Measurements from ENCODE around the gene B4GALNT3. TPM values are rescaled to one million over a fixed set of nuclear protein-coding genes. Genes with fewer than 3 reads are reported as not detected.

The B4GALNT3 gene
- total and polyA plus RNA-seq, 2 of the 13 experiments (the other 11 are each of a cell fraction or from before 2014, with no cell fraction given), result 3.2 to 4.4 TPM

DNA sequence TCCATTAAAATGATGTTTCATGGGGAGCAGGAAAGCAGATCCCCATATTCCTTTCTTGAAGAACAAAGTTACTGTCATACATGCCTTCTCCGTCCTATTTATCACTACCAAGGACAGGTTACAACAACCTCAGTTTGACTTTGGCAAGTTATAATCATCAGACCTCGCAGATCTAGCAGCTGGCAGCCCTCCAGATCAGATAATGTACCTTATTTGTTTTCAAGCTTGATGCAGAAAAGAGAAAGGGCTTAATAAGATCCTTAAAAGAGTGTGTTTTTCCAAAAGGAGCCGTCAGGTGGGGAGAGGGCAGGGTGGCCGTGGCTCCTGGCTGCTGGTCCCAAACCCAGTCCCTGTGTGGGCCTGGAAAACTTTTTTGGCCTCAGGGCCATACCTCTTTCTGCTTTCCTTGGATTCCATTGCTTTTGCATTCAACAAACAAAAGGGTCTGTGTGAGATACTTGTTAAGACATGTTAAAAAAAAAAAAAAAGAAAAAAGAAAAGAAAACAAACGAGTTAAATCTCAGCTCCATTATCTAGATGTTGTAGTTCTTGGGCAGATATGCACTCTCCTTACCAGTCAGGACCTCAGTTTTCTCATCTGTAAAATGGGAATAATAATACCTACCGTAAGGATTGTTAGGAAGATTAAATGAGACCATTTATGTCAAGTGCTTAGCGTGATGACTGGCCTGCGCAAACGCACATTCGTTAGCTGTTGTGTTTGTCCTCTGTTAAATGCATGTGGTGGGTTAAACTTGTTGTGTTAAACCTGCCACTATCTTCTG, 64.6 kb downstream of the B4GALNT3 start:
- no peak for DNase-seq (ENCODE audit: low spot score)

DNA sequence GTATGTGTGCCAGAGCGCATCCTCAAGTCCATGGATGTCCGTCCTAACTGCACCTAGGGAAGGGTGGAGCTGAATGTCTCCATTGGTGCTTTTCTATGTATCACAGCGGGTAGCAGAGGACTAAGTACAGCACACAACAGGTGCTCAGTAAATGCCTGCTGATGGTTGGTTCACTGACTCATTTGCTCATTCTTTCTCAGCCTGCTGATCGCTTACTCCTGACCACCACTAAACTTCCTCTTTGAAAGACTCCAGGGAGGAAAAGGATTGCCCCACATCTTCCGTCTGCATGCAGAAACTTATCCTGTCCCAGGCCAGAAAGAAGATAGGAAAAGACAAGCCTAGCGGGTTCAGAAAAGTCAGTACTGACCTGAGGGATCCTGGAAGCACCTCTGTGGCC, 66.3 kb downstream of the B4GALNT3 start:
- Histone ChIP-seq H4K20me1 (ENCODE audit: insufficient read depth, low read length) (no peaks in the 10 kb centered on the region), H3K4me1 (ENCODE audit: insufficient read depth, low read length) (peaks cover 29% of the 10 kb centered on the region), H3K9me3 (ENCODE audit: low read length) (peaks cover 17% of the 10 kb centered on the region; the same call in 1 of the 2 replicates), H3K79me2 (ENCODE audit: insufficient read depth, low read length) (no peaks in the 10 kb centered on the region), H3K36me3 (replicated peaks in 1 of 2; ENCODE audit: control insufficient read depth in 1 of 2, insufficient read depth in 2 of 2, low read length in 2 of 2) (no peaks in the 10 kb centered on the region), H2AFZ (ENCODE audit: low read length) (no peak overlapping the region), H3K27ac (ENCODE audit: extremely low read length, insufficient read depth, low read length) (no peak overlapping the region), H3K27me3 (ENCODE audit: control insufficient read depth in 1 of 2, insufficient read depth in 2 of 2, low read length in 2 of 2) (no peaks in the 10 kb centered on the region), H3K4me3 (replicated peaks in 1 of 3; ENCODE audit: insufficient read depth in 1 of 3, low read depth in 2 of 3, low read length in 3 of 3) (no peak overlapping the region), H3K9ac (ENCODE audit: insufficient read depth, low read depth, low read length) (no peak overlapping the region), H3K4me2 (ENCODE audit: low read depth, low read length) (no peak overlapping the region)
- no peak for DNase-seq (ENCODE audit: low spot score)
- in situ Hi-C loops (cut with HindIII; ENCODE audit: extremely low pct_ligation_motif_present, low pct_unique_long_range_greater_than_20kb) (no loop called here), intact Hi-C loops (cut with micrococcal nuclease; ENCODE audit: unreplicated experiment) (no loop called here)
- WGBS (ENCODE audit: low lambda C conversion rate), result 90% methylated on average over 4 of the region's 6 CpGs
- FAIRE-seq, result no peak
- BruUV-seq (replicated peaks), result no TSS peak
- TF ChIP-seq PCBP2 (optimal IDR thresholded peaks at IDR 0.05; ENCODE audit: low read depth, low read length, poor library complexity, severe bottlenecking), result no peak
- no peak for TF ChIP-seq AGO2 (optimal IDR thresholded peaks at IDR 0.05; ENCODE audit: low read depth, low read length)
- no peak for TF ChIP-seq ZNF569 (CRISPR knock-in tag; IDR thresholded peaks at IDR 0.05; ENCODE audit: borderline replicate concordance)
- TF ChIP-seq, protein P1, sequence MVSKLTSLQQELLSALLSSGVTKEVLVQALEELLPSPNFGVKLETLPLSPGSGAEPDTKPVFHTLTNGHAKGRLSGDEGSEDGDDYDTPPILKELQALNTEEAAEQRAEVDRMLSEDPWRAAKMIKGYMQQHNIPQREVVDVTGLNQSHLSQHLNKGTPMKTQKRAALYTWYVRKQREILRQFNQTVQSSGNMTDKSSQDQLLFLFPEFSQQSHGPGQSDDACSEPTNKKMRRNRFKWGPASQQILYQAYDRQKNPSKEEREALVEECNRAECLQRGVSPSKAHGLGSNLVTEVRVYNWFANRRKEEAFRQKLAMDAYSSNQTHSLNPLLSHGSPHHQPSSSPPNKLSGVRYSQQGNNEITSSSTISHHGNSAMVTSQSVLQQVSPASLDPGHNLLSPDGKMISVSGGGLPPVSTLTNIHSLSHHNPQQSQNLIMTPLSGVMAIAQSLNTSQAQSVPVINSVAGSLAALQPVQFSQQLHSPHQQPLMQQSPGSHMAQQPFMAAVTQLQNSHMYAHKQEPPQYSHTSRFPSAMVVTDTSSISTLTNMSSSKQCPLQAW (CRISPR knock-in tag; IDR thresholded peaks at IDR 0.05), result no peak
- no peak for TF ChIP-seq RFX1 (IDR thresholded peaks at IDR 0.05)
- no peak for TF ChIP-seq ZNF572 (CRISPR knock-in tag; IDR thresholded peaks at IDR 0.05)
- TF ChIP-seq ARNTL (CRISPR knock-in tag; IDR thresholded peaks at IDR 0.05), result no peak
- TF ChIP-seq, protein P2, sequence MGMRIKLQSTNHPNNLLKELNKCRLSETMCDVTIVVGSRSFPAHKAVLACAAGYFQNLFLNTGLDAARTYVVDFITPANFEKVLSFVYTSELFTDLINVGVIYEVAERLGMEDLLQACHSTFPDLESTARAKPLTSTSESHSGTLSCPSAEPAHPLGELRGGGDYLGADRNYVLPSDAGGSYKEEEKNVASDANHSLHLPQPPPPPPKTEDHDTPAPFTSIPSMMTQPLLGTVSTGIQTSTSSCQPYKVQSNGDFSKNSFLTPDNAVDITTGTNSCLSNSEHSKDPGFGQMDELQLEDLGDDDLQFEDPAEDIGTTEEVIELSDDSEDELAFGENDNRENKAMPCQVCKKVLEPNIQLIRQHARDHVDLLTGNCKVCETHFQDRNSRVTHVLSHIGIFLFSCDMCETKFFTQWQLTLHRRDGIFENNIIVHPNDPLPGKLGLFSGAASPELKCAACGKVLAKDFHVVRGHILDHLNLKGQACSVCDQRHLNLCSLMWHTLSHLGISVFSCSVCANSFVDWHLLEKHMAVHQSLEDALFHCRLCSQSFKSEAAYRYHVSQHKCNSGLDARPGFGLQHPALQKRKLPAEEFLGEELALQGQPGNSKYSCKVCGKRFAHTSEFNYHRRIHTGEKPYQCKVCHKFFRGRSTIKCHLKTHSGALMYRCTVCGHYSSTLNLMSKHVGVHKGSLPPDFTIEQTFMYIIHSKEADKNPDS (CRISPR knock-in tag; IDR thresholded peaks at IDR 0.05), result no peak
- POLR2A ChIA-PET, result no interaction called here
- ATAC-seq, result no peak
- CTCF ChIA-PET (ENCODE audit: low intra/inter-chr PET ratio, low total read pairs), result no interaction called here

More for the DNA sequence above, 64.6 kb downstream of the B4GALNT3 start:
- ChIA-PET CTCF (ENCODE audit: low intra/inter-chr PET ratio, low total read pairs) (interaction anchor here (1.8 kb wide), 1 partner anchor 72 kb away, joined by 4 read pairs; no protein-coding TSS in a partner anchor), POLR2A (no interaction called here)
- Histone ChIP-seq H4K20me1 (ENCODE audit: insufficient read depth, low read length) (no peaks in the 10 kb centered on the region), H3K9ac (ENCODE audit: insufficient read depth, low read depth, low read length) (no peak overlapping the region), H3K4me2 (ENCODE audit: low read depth, low read length) (no peak overlapping the region), H3K4me3 (replicated peaks in 1 of 3; ENCODE audit: insufficient read depth in 1 of 3, low read depth in 2 of 3, low read length in 3 of 3) (no peak overlapping the region), H3K27me3 (ENCODE audit: control insufficient read depth in 1 of 2, insufficient read depth in 2 of 2, low read length in 2 of 2) (no peaks in the 10 kb centered on the region; a peak in 1 of 5 replicates), H3K36me3 (replicated peaks in 1 of 2; ENCODE audit: control insufficient read depth in 1 of 2, insufficient read depth in 2 of 2, low read length in 2 of 2) (no peaks in the 10 kb centered on the region), H2AFZ (ENCODE audit: low read length) (no peak overlapping the region), H3K9me3 (ENCODE audit: low read length) (peaks cover 3% of the 10 kb centered on the region; the same call in 1 of the 2 replicates), H3K79me2 (ENCODE audit: insufficient read depth, low read length) (no peaks in the 10 kb centered on the region), H3K27ac (ENCODE audit: extremely low read length, insufficient read depth, low read length) (no peak overlapping the region), H3K4me1 (ENCODE audit: insufficient read depth, low read length) (peaks cover 29% of the 10 kb centered on the region)
- in situ Hi-C loops (cut with HindIII; ENCODE audit: extremely low pct_ligation_motif_present, low pct_unique_long_range_greater_than_20kb), result no loop called here
- TF ChIP-seq ZNF629 (CRISPR knock-in tag; conservative IDR thresholded peaks at IDR 0.05), result peak; percentile 84
- TF ChIP-seq, protein P3, sequence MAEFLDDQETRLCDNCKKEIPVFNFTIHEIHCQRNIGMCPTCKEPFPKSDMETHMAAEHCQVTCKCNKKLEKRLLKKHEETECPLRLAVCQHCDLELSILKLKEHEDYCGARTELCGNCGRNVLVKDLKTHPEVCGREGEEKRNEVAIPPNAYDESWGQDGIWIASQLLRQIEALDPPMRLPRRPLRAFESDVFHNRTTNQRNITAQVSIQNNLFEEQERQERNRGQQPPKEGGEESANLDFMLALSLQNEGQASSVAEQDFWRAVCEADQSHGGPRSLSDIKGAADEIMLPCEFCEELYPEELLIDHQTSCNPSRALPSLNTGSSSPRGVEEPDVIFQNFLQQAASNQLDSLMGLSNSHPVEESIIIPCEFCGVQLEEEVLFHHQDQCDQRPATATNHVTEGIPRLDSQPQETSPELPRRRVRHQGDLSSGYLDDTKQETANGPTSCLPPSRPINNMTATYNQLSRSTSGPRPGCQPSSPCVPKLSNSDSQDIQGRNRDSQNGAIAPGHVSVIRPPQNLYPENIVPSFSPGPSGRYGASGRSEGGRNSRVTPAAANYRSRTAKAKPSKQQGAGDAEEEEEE (CRISPR knock-in tag; IDR thresholded peaks at IDR 0.05; ENCODE audit: borderline replicate concordance), result no peak
- WGBS (ENCODE audit: low lambda C conversion rate), result 59% methylated on average over 10 of the region's 10 CpGs
- intact Hi-C loops (cut with micrococcal nuclease; ENCODE audit: unreplicated experiment), result no loop called here
- no TSS peak for BruUV-seq (replicated peaks)
- ATAC-seq (no peak), FAIRE-seq (no peak)
